ENCODE measurements around the gene EPN2. TPM values are rescaled to one million over a fixed set of nuclear protein-coding genes. Genes with fewer than 3 reads are reported as not detected.

The EPN2 gene
- total RNA-seq, 4 donors from 2014 or later, result 30.7 to 156 (median 45.1) TPM

DNA sequence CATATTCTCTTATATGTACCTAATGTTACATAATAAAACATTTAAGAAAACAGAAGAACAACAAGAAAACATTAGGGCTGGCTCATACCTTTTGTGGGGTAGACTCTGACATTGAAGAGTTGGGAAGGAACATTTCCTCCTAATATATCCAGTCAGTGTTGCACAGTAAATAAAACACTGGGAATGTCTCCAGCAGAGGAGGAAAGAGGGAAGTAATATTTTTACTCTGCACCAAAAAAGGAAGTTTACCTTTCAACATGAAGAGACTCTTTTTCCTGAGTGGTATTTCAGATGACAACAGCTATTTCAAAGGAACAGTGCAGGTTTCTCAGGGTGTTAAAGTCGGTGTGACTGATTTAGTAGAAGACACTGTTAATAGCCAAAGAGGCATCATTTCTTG is 31.9 kb downstream of the EPN2 start:
- ATAC-seq, result no peak
- Histone ChIP-seq H3K9me3 (no peaks in the 10 kb centered on the region), H3K27me3 (no peaks in the 10 kb centered on the region), H3K4me3 (no peak overlapping the region), H3K27ac (peak overlapping the region in 2 of 4 donors; percentile 40 to 51), H3K4me1 (peaks cover 8 to 82% (median 57%) of the 10 kb centered on the region in 3 donors), H3K36me3 (peaks cover 0 to 2% of the 10 kb centered on the region in 2 donors)
- 57% methylated on average over 1 of the region's 1 CpG; no CpG with 5 or more reads in 1 of the 2 donors for WGBS, 2 donors (ENCODE audit: low coverage in 1 of 2)
- TF ChIP-seq, protein P1, sequence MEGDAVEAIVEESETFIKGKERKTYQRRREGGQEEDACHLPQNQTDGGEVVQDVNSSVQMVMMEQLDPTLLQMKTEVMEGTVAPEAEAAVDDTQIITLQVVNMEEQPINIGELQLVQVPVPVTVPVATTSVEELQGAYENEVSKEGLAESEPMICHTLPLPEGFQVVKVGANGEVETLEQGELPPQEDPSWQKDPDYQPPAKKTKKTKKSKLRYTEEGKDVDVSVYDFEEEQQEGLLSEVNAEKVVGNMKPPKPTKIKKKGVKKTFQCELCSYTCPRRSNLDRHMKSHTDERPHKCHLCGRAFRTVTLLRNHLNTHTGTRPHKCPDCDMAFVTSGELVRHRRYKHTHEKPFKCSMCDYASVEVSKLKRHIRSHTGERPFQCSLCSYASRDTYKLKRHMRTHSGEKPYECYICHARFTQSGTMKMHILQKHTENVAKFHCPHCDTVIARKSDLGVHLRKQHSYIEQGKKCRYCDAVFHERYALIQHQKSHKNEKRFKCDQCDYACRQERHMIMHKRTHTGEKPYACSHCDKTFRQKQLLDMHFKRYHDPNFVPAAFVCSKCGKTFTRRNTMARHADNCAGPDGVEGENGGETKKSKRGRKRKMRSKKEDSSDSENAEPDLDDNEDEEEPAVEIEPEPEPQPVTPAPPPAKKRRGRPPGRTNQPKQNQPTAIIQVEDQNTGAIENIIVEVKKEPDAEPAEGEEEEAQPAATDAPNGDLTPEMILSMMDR (IDR thresholded peaks at IDR 0.05), result no peak
- TF ChIP-seq EP300 (IDR thresholded peaks at IDR 0.05), result no peak
- no peak for TF ChIP-seq POLR2AphosphoS5 (IDR thresholded peaks at IDR 0.05)
- no peak for TF ChIP-seq POLR2A (IDR thresholded peaks at IDR 0.05)

DNA sequence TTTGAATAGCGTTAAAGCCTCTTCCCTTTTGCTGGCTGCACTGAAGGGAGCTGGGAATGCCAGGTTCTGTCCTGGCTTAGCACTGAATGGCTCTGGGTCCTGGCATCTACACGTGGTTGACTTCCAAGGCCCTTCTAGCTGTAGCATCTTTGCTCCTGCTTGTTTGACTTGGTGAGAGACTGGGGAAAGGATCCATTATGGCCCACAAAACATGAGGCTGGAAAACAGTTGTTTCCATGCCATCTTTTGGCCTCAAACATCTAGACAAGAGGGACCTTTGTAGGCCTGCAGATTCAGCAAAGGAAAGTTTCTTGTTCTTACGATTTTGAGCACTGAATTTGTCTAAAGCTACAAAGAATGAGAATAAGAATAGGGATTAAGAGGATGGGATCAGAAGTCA is 32.5 kb downstream of the EPN2 start:
- Histone ChIP-seq H3K4me1 (peaks cover 8 to 76% (median 52%) of the 10 kb centered on the region in 3 donors), H3K27me3 (no peaks in the 10 kb centered on the region), H3K4me3 (no peak overlapping the region), H3K9me3 (no peaks in the 10 kb centered on the region), H3K27ac (peak overlapping the region in 3 of 4 donors; percentile 40 to 54 (median 48)), H3K36me3 (peaks cover 0 to 4% of the 10 kb centered on the region in 2 donors)
- 50 to 78% methylated on average over 1 to 3 of the region's 3 CpGs for WGBS, 2 donors (ENCODE audit: low coverage in 1 of 2)
- no peak for ATAC-seq
- no peak for TF ChIP-seq POLR2A (IDR thresholded peaks at IDR 0.05)
- TF ChIP-seq EP300 (IDR thresholded peaks at IDR 0.05), result no peak
- no peak for TF ChIP-seq POLR2AphosphoS5 (IDR thresholded peaks at IDR 0.05)
- TF ChIP-seq, protein P1 (IDR thresholded peaks at IDR 0.05), result no peak

DNA sequence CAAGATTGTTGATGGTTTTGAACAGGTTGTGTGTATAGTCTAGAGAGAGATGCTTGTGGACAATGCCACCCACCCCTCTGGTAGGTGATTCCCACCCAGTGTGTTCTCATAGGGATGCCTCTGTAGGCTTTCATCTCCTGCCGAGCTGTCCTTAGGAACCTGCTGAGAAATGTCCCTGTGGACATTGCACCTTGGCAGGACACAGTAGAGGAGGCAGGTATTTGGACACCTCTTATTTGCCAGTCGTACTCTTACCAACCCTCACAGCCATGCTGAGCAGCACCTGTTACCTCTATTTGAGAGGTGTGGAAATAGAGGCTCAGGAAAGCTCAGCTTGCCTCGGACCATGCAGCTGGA is 33.2 kb downstream of the EPN2 start:
- no peaks in the 10 kb centered on the region for H3K27me3 ChIP-seq
- H3K36me3 ChIP-seq, result peaks cover 0 to 4% of the 10 kb centered on the region in 2 donors
- peak overlapping the region in 2 of 4 donors; percentile 48 to 54 for H3K27ac ChIP-seq
- H3K4me3 ChIP-seq, result no peak overlapping the region
- TF ChIP-seq POLR2A (IDR thresholded peaks at IDR 0.05) (no peak), POLR2AphosphoS5 (IDR thresholded peaks at IDR 0.05) (no peak), EP300 (IDR thresholded peaks at IDR 0.05) (no peak)
- TF ChIP-seq, protein P1 (IDR thresholded peaks at IDR 0.05), result no peak
- no peak for ATAC-seq
- WGBS, 2 donors (ENCODE audit: low coverage in 1 of 2), result 100% methylated on average over 2 of the region's 3 CpGs; no CpG with 5 or more reads in 1 of the 2 donors
- H3K9me3 ChIP-seq, result no peaks in the 10 kb centered on the region
- peaks cover 8 to 75% (median 47%) of the 10 kb centered on the region in 3 donors for H3K4me1 ChIP-seq

DNA sequence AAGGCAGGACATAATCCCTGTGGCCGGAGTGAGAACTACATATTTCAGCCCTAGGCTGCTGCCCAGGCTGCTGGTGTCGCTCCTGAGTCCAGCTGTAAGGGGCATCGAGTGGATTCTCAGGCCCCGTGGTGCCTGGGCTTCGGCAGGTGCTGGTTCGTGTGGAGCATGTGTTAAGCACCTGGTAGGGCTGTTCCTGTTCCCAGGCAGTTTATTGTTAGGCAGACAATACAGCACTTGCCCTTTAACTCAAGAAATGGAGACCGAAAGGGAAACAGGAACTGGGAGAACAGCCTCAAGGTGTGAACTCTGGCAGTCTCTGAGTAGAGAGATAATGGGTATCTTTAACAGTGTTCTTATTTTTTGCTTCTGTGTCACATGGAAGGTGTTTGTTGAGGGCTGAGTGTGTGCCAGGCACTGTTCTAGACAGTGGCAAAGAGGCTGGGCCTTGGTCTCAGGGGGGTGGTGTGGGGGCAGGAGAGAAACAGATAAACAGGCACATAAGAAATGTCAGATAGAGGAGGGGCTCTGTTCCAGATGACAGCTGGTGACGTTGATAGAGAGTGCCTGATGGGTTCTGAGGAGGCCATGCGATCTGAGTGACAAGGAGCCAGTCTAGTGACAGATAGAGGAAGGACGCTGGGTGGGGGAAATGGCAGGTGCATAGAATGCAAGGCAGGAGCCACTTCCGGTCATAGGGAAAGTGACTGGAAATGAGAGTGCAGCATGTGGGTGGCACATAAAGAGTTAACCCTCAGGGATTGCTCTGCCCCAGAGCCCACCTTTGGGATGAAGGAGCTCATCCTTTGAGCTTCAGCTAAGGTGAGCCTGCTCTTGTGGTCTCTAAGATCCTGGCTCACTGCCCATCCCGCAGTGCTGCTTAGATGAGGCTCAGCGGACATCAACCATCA is 33.8 kb downstream of the EPN2 start:
- H3K9me3 ChIP-seq, result no peaks in the 10 kb centered on the region
- peaks cover 8 to 75% (median 43%) of the 10 kb centered on the region in 3 donors for H3K4me1 ChIP-seq
- peak overlapping the region in 3 of 4 donors; percentile 19 to 54 (median 48) for H3K27ac ChIP-seq
- no peaks in the 10 kb centered on the region for H3K27me3 ChIP-seq
- H3K4me3 ChIP-seq, result no peak overlapping the region
- H3K36me3 ChIP-seq, result peaks cover 0 to 4% of the 10 kb centered on the region in 2 donors
- WGBS, 2 donors (ENCODE audit: low coverage in 1 of 2), result 73 to 89% methylated on average over 6 of the region's 13 CpGs
- no peak for TF ChIP-seq EP300 (IDR thresholded peaks at IDR 0.05)
- TF ChIP-seq, protein P1 (IDR thresholded peaks at IDR 0.05), result peak in 1 of 4 experiments; percentile 7
- ATAC-seq, result no peak
